ENCODE measurements around the gene TRAPPC2B. TPM values are rescaled to one million over a fixed set of nuclear protein-coding genes. Genes with fewer than 3 reads are reported as not detected.

Gene TRAPPC2B
- total RNA-seq, 4 donors from 2014 or later, result 4.8 to 20.6 (median 18.8) TPM

GRCh38 chr19:57395710-57396109 is 32.4 kb downstream of the TRAPPC2B start:
- no peak for DNase-seq (ENCODE audit: low spot score in 2 of 2)
- H3K9me3 ChIP-seq, result peaks cover 0 to 93% (median 26%) of the 10 kb centered on the region in 4 donors

DNA sequence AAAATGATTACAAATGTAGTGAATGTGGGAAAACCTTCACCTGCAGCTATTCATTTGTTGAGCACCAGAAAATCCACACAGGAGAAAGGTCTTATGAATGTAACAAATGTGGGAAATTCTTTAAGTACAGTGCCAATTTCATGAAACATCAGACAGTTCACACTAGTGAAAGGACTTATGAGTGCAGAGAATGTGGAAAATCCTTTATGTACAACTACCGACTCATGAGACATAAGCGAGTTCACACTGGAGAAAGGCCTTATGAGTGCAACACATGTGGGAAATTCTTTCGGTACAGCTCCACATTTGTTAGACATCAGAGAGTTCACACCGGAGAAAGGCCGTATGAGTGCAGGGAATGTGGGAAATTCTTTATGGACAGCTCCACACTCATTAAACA is 35.5 kb downstream of the TRAPPC2B start:
- Histone ChIP-seq H3K4me3 (no peak overlapping the region), H3K27ac (no peak overlapping the region), H3K4me1 (no peaks in the 10 kb centered on the region), H3K36me3 (peaks cover 16 to 100% (median 29%) of the 10 kb centered on the region in 3 donors), H3K27me3 (no peaks in the 10 kb centered on the region), H3K9me3 (peaks cover 0 to 99% (median 35%) of the 10 kb centered on the region in 4 donors)
- no peak for DNase-seq (ENCODE audit: low spot score in 2 of 2)
- WGBS, 2 donors, result 95 to 99% methylated on average over 5 of the region's 5 CpGs
- TF ChIP-seq, protein P1, sequence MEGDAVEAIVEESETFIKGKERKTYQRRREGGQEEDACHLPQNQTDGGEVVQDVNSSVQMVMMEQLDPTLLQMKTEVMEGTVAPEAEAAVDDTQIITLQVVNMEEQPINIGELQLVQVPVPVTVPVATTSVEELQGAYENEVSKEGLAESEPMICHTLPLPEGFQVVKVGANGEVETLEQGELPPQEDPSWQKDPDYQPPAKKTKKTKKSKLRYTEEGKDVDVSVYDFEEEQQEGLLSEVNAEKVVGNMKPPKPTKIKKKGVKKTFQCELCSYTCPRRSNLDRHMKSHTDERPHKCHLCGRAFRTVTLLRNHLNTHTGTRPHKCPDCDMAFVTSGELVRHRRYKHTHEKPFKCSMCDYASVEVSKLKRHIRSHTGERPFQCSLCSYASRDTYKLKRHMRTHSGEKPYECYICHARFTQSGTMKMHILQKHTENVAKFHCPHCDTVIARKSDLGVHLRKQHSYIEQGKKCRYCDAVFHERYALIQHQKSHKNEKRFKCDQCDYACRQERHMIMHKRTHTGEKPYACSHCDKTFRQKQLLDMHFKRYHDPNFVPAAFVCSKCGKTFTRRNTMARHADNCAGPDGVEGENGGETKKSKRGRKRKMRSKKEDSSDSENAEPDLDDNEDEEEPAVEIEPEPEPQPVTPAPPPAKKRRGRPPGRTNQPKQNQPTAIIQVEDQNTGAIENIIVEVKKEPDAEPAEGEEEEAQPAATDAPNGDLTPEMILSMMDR (IDR thresholded peaks at IDR 0.05), result no peak
- TF ChIP-seq EP300 (IDR thresholded peaks at IDR 0.05) (no peak), POLR2A (IDR thresholded peaks at IDR 0.05) (no peak)

More at GRCh38 chr19:57395710-57396109, 32.4 kb downstream of the TRAPPC2B start:
- Histone ChIP-seq H3K4me3 (no peak overlapping the region), H3K4me1 (peaks cover 0 to 8% (median 0%) of the 10 kb centered on the region in 4 donors), H3K27ac (no peak overlapping the region), H3K36me3 (peaks cover 16 to 94% (median 29%) of the 10 kb centered on the region in 3 donors), H3K27me3 (no peaks in the 10 kb centered on the region)
- TF ChIP-seq EP300 (IDR thresholded peaks at IDR 0.05), result no peak
- no peak for TF ChIP-seq POLR2A (IDR thresholded peaks at IDR 0.05)
- TF ChIP-seq, protein P1 (IDR thresholded peaks at IDR 0.05), result no peak
- 93% methylated on average over 5 of the region's 5 CpGs for WGBS, 2 donors

DNA sequence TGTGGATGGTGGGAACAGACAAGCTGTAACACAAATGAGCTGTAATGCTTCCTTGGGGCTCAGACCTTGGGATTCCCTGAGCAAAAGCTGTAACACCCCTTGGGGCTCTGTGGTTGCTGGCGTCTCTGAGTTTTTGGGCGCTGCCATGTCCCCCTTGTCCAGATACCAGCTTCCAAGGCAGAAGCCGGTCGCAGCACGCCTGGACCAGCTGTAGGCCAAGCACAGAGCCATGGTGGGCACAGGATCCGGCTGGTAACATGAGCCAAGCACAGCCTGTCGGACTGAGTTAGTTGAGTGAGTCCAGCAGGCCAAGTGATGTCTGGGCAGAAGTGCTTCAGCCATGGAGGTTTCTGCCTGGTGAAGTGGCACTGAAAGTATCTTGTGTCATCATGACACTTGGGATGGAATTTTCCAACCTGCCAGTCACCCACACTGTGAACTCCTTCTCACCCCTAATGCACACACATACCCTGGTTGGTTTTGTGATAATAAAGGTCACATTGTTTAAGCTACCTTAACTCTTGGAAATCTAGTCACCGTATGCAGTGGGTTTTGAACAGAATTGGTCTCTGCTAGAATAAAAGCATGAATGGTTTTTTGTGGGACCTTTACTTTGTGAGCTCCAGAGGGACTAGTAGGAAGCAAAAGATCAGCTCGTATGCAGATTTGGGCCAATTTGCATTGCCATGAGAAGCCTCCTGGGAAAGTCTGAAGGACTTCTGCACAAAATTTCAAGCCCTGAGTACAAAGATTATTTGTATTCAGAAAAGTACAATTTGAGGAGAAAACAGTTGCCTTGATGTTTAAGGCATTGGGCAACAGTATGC is 40.6 kb downstream of the TRAPPC2B start:
- H3K4me3 ChIP-seq, result no peak overlapping the region
- TF ChIP-seq, protein P1 (IDR thresholded peaks at IDR 0.05), result no peak
- no peak for TF ChIP-seq POLR2A (IDR thresholded peaks at IDR 0.05)
- no peak for TF ChIP-seq EP300 (IDR thresholded peaks at IDR 0.05)
- DNase-seq (ENCODE audit: low spot score in 2 of 2), result no peak
- 84 to 92% methylated on average over 8 to 9 of the region's 9 CpGs for WGBS, 2 donors
- H3K9me3 ChIP-seq, result peaks cover 0 to 80% (median 16%) of the 10 kb centered on the region in 4 donors
- H3K4me1 ChIP-seq, result no peaks in the 10 kb centered on the region
- no peak overlapping the region for H3K27ac ChIP-seq
- H3K27me3 ChIP-seq, result no peaks in the 10 kb centered on the region
- peaks cover 3 to 51% (median 4%) of the 10 kb centered on the region in 3 donors for H3K36me3 ChIP-seq

DNA sequence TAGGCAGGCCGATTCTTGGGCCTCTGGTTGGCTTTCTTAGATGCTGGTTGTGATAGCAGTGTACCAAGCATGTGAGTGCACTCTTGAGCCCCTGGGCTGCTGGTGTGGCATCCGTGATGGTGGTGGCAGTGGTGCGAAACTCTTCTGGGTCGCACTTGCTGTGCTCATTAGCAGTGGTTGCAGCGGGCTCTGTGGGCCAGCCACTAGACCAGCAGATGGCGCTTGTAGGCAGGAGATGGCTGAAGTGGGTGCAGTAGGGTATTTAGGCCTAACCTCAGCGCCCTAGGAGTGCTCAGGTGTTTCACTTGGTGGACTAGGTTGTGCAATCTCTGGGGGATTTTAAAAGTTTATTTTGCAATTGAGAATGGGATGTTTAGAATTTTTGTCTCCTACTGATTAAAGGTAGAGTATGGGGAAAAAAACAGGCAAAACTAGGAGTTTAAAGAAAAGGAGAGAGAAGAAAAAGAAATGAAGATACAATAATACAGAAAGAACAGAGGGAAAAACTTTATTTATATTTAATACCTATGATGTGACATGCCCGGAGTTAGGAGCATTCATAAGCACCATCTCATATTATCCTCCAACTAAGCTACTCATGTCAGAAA is 43.3 kb downstream of the TRAPPC2B start:
- TF ChIP-seq, protein P1 (IDR thresholded peaks at IDR 0.05), result peak in 2 of 5 experiments; percentile 16 to 45
- TF ChIP-seq POLR2A (IDR thresholded peaks at IDR 0.05) (no peak), EP300 (IDR thresholded peaks at IDR 0.05) (no peak)
- WGBS, 2 donors, result 10 to 13% methylated on average over 8 of the region's 8 CpGs
- no peaks in the 10 kb centered on the region for H3K27me3 ChIP-seq
- no peak for DNase-seq (ENCODE audit: low spot score in 2 of 2)
- H3K4me1 ChIP-seq, result peaks cover 0 to 9% (median 2%) of the 10 kb centered on the region in 4 donors
- peaks cover 0 to 53% (median 6%) of the 10 kb centered on the region in 4 donors for H3K9me3 ChIP-seq
- no peak overlapping the region for H3K4me3 ChIP-seq
- peaks cover 0 to 24% (median 0%) of the 10 kb centered on the region in 3 donors for H3K36me3 ChIP-seq
- no peak overlapping the region for H3K27ac ChIP-seq

All from tibial nerve (tissue), 4 donors.